Measurements from ENCODE around the gene TGFB1I1.

TGFB1I1 gene

DNA sequence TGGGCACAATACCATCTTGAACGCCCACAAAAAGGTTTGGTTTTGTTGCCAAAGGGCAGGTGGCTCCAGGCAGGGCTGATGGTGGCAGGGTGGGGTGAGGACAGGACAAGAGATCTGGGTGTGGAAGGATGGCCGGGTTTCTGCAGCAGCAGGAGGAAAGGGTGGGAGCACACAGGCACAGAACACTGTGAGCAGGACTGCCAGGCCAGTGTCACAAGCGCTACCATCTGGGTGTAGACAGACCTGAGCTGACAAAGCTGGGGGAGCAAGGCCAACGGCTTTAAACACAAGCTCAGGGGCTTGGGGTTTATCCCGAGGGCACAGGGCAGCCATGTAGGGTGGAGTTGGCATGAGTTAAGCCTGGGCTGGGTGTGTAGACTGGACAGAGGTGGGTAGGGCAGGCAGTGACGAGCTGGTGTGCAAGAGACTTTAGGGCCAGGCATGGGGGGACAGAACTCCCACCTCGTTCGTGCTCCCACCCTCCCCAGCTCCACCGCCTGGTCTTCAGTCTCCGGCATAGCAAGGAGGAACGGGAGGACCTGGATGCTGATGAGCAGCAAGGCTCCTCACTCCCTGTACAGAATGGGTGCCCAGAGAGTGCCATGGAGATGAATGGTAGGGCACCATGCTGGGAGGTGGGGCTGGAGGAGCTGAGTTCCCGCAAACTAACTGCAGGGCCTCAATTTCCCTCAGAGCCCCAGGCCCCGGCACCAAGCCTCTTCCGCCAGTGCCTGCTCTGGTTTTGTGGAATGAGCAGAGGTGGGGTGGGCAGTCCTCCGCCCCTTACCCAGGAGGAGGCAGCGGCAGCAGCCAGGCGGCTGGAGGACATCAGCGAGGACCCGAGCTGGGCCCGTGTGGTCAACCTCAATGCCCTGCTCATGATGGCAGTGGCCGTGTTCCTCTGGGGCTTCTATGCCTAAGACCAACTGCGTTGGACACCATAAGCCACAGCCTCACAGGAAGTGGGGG is 17.9 kb downstream of the TGFB1I1 start:
- no peak for DNase-seq (ENCODE audit: extremely low spot score)
- TF ChIP-seq, protein P1, sequence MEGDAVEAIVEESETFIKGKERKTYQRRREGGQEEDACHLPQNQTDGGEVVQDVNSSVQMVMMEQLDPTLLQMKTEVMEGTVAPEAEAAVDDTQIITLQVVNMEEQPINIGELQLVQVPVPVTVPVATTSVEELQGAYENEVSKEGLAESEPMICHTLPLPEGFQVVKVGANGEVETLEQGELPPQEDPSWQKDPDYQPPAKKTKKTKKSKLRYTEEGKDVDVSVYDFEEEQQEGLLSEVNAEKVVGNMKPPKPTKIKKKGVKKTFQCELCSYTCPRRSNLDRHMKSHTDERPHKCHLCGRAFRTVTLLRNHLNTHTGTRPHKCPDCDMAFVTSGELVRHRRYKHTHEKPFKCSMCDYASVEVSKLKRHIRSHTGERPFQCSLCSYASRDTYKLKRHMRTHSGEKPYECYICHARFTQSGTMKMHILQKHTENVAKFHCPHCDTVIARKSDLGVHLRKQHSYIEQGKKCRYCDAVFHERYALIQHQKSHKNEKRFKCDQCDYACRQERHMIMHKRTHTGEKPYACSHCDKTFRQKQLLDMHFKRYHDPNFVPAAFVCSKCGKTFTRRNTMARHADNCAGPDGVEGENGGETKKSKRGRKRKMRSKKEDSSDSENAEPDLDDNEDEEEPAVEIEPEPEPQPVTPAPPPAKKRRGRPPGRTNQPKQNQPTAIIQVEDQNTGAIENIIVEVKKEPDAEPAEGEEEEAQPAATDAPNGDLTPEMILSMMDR (IDR thresholded peaks at IDR 0.05; ENCODE audit: control extremely low read depth, extremely low read depth, low read depth, missing control alignments), result no peak
- CTCF ChIA-PET, result interaction anchor here (1.2 to 1.7 kb wide), 2 partner anchors 10 to 29 kb away, joined by 5 to 9 read pairs; no protein-coding TSS in a partner anchor
- POLR2A ChIA-PET, result no interaction called here

DNA sequence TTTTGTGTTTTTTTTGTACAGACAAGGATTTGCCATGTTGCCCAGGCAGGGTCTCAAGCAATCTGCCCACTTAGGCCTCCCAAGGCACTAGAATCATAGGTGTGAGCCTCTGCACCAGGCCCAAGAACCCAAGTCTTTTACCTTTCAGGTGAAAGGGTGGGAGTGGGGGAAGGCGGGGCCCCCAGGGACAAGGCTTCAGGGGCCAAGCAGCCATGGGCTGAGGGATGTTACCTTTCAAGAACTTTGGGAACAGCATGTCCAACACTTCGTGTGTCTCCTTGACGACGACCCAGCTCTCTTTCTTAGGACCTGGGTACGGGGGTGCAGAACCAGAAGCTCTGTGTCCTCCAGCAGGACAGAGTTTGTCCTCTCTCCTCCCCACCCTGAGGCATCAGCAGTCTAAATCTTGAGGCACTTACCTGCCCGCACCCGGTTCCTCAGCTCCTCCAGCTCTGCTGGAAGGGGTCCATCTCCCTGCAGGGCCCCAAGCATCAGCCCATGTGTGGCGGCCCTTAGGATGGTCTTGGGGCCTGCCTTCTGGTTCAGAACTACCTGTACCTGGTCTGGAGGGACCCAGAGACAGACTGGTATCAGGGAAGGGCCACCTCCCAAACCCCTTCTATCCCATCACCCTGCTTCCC is 19.9 kb downstream of the TGFB1I1 start:
- POLR2A ChIA-PET, result interaction anchor here (1.0 kb wide), 1 partner anchor 16 kb away, joined by 5 read pairs; the partner anchor contains the start of gene RUSF1
- CTCF ChIA-PET, result no interaction called here
- TF ChIP-seq, protein P1 (IDR thresholded peaks at IDR 0.05; ENCODE audit: control extremely low read depth, extremely low read depth, low read depth, missing control alignments), result no peak
- DNase-seq (ENCODE audit: extremely low spot score), result no peak

DNA sequence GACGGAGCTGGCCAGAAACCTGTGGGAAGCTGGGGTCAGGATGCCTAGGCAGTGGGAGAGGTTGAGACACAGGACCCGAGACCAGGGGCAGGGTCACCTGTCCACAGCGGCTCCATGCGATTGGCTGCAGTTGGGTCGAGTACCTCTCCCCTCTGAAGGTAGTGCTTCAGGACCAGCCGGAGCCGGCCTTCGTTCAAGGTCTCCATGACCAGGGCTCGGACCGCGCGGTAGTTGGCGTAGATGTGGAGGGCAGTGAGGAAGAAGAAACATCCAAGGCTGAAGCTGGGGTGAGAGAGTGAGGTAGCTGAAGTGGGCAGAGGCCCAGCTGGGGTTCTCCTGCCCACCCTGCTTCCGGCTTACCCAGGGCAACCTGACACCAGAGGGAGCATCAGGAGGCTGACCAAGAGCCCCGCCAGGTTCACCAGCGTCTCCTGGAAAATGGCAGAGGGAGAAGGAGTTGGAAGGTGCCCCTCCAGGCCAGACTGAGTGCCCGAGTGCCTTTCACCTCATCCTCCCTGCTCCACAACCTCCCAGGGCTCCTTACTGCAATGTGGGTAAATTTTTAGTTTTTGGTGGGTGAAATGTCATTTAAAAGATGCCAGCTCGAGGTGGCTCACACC is 21.7 kb downstream of the TGFB1I1 start:
- ChIA-PET CTCF (interaction anchor here (1.4 kb wide), 1 partner anchor 33 kb away, joined by 4 read pairs; no protein-coding TSS in a partner anchor), POLR2A (no interaction called here)
- TF ChIP-seq, protein P1 (IDR thresholded peaks at IDR 0.05; ENCODE audit: control extremely low read depth, extremely low read depth, low read depth, missing control alignments), result no peak
- DNase-seq (ENCODE audit: extremely low spot score), result no peak

DNA sequence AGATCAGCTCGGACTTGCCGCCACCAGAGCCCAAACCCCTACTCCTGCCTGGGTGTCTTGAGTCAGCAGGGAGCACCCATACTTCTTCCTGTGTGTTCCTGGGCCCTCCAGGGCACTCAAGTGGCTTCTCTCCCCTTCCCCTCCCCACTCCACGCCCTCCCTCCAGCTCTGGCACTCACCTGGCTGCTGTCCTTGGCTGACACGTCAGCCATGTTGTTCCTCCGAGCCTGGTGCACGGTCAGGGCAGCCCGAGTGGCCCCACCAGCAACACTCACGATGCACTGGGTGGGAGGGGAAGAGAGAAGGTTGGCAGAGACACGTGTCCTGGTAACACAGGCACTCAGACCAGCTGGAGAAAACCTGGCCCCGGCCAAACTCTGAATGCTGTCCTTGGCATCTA is 24.7 kb downstream of the TGFB1I1 start:
- CTCF ChIA-PET, result interaction anchor here (0.9 to 1.9 kb wide), 2 partner anchors 10 to 36 kb away, joined by 3 to 5 read pairs; no protein-coding TSS in a partner anchor
- no peak for DNase-seq (ENCODE audit: extremely low spot score)
- POLR2A ChIA-PET, result no interaction called here
- TF ChIP-seq, protein P1 (IDR thresholded peaks at IDR 0.05; ENCODE audit: control extremely low read depth, extremely low read depth, low read depth, missing control alignments), result no peak

DNA sequence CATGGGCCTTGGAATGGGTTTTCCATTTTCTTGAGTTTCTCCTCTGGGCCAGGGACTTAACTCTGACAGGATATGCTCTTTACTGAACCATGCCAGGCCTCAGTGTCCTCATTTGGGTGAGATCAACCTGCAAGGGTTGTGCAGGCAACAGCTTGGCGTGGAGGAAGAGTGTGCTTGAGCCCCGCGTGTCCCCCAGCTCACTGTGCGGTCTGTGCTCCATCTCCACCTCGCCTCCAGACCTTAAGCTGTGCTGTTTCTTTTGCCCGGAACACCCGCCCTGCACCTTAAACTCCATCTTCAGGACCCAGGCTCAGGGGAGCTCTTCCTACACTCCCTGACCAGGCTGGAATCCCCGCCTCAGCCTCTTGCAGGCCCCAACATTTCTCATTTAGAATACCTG is 26.5 kb downstream of the TGFB1I1 start:
- POLR2A ChIA-PET, result no interaction called here
- TF ChIP-seq, protein P1 (IDR thresholded peaks at IDR 0.05; ENCODE audit: control extremely low read depth, extremely low read depth, low read depth, missing control alignments), result no peak
- no peak for DNase-seq (ENCODE audit: extremely low spot score)
- CTCF ChIA-PET, result interaction anchor here (0.9 to 3.4 kb wide), 5 partner anchors 9 to 38 kb away, joined by 3 to 9 read pairs (median 3); partner anchors contain the start of genes RUSF1 and SLC5A2

DNA sequence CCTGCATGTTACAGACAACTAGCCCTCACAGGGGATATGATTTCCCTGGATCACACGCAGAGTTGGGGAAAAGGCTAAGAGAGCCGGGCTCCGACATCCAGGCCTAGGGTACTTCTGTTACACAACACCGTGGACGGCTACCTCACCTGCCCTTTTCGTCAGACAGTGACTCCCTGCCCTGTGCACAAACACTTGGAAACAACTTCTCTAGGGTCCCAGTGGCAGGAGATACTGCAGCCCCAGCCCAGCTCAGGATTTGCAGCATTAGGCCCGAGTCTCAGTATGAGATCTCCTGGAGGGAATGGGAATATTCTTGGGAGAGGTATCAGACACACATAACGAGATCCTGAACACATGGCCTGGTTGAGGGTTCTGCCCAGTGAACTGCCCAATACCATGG is 28.0 kb downstream of the TGFB1I1 start:
- ChIA-PET CTCF (interaction anchor here (1.4 to 3.4 kb wide), 3 partner anchors 8 to 40 kb away, joined by 4 to 9 read pairs (median 8); partner anchors contain the start of genes ARMC5 and RUSF1), POLR2A (no interaction called here)
- TF ChIP-seq, protein P1 (IDR thresholded peaks at IDR 0.05; ENCODE audit: control extremely low read depth, extremely low read depth, low read depth, missing control alignments), result no peak
- DNase-seq (ENCODE audit: extremely low spot score), result no peak

Data from GM10248 (cell line).